ENCODE data around the gene MED9.

DNA sequence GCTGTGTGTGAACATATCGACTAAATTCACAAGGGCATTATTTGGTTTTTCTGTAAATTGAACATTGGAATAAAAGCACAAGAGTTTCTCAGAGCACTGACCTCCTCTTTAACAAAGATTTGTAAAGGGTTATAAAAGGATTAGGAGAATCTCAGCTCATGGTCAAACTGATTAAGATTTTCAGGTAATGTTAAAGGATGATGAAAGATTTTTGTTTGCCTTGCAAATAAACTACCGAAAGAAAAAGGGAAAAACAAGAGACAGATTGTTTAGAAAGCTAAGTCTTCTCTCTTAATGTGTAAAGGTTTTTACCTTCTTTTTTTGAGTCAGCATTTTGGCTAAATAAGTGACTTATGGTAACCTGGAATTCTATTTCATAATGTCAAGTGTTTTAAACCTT is 47.6 kb upstream of the MED9 start:
- TF ChIP-seq POLR2A (IDR thresholded peaks at IDR 0.05; ENCODE audit: low read length) (no peak), GATA1 (IDR thresholded peaks at IDR 0.05; ENCODE audit: low read depth, low read length) (no peak)

All from erythroblast (primary cell).